Right cardiac atrium (tissue), 5 donors: Measurements from ENCODE around the gene GADL1. TPM values are rescaled to one million over a fixed set of nuclear protein-coding genes. Genes with fewer than 3 reads are reported as not detected.

ENCODE experiments used
- ATAC-seq, 2 donors: fragments of 200-7000 bp; cut with Tn5 transposase; one replicate each; pipeline versions ENCODE4 v1.8.0 to v1.9.1; 2020; ENCODE audit warnings: moderate library complexity in 2 of 2, mild to moderate bottlenecking in 1 of 2
- DNase-seq, 3 donors: peaks; one replicate each; pipeline ENCODE4 v3.0.0-alpha.2; 2020
- H3K27ac ChIP-seq: one replicate; pipeline ENCODE4 v1.5.1; 2013; ENCODE audit warnings: mild to moderate bottlenecking, low read length, control low read depth, moderate library complexity
- H3K27me3 ChIP-seq: one replicate; pipeline ENCODE4 v1.6.1; 2013; ENCODE audit not compliant: control insufficient read depth, insufficient read depth
- H3K4me1 ChIP-seq: one replicate; pipeline ENCODE4 v1.6.1; 2013; ENCODE audit warnings: low read length; ENCODE audit not compliant: control insufficient read depth, insufficient read depth
- H3K4me3 ChIP-seq: one replicate; pipeline ENCODE4 v1.5.1; 2013; ENCODE audit warnings: low read length, control low read depth
- H3K9me3 ChIP-seq: one replicate; pipeline ENCODE4 v1.6.1; 2013; ENCODE audit warnings: low read length; ENCODE audit not compliant: control insufficient read depth
- WGBS: extraction: QIAGEN DNeasy Blood & Tissue Kit; methylation state at CpG from one replicate; pipeline ENCODE4 v1.1.7; 2013; 5-methylcytosine and 5-hydroxymethylcytosine counted together
- intact Hi-C, 4 donors: fragments of 100-400 bp; cut with DNase I; formaldehyde crosslinking; loops; one replicate each; pipeline versions ENCODE4 v1.11.0 to v1.14.0; 2022 to 2023
- long read RNA-seq, 4 donors: library from polyadenylated mRNA; unstranded; transcript quantifications; one replicate each; pipeline ENCODE4 v2.0.0, GENCODE V29; 2020 to 2021
- polyA plus RNA-seq: library from polyadenylated mRNA; stranded (reverse); fragments of 200-250 nt; gene quantifications from one replicate; pipeline ENCODE4 v1.2.3, GENCODE V29; 2013
- total RNA-seq, 4 donors: library from RNA; stranded (reverse); fragmentation: NEBNext Ultra II Directional; extraction: Animal tissue kit (Norgen Biotek cat#: 25700); gene quantifications; one replicate each; pipeline ENCODE4 v1.2.1, GENCODE V29; 2021
- donor health status: healthy with polysubstance abuse.
- donor health status: DM: no; HTN: yes; CAD: no.
- donor health status: DM: no; HTN: no; CAD: no.
- donor health status: DM: no; HTN: yes; CAD: no; lungs with severe emphysema.
- donor health status: DM: yes; HTN: yes; CAD: no.

GADL1 gene
- total RNA-seq (not detected), polyA plus RNA-seq (not detected)
- long read RNA-seq, donor 1 = 0 reads
- long read RNA-seq, donor 2 = 0 reads
- long read RNA-seq, donor 3 = 0 reads
- long read RNA-seq, donor 4 = 0 reads

GRCh38 chr3:30894521-30895251 is at the start of gene GADL1:
TSS of gene GADL1 (minus strand) at chr3:30894661. CDS start at chr3:30894614, 47 bp downstream.
- 3% methylated on average over 38 of the region's 38 CpGs for WGBS
- intact Hi-C loops = no loop called here
- H3K27ac ChIP-seq = no peak within 1 kb of the TSS

GRCh38 chr3:30944124-30944523 is 49.7 kb upstream of the GADL1 start:
- Histone ChIP-seq H3K4me3 (no peak overlapping the region), H3K9me3 (no peaks in the 10 kb centered on the region), H3K27ac (no peak overlapping the region), H3K4me1 (no peaks in the 10 kb centered on the region), H3K27me3 (no peaks in the 10 kb centered on the region)
- DNase-seq = no peak
- ATAC-seq = no peak
- 68% methylated on average over 2 of the region's 2 CpGs for WGBS
- intact Hi-C loops = no loop called here

More at GRCh38 chr3:30894521-30895251, at the start of gene GADL1:
- Histone ChIP-seq H3K9me3 (no peaks in the 10 kb centered on the region), H3K27me3 (no peaks in the 10 kb centered on the region), H3K4me1 (no peaks in the 10 kb centered on the region), H3K4me3 (peak within 1 kb of the TSS; percentile 70)
- ATAC-seq = peak; percentile 33 to 51
- DNase-seq = peak; percentile 30 to 65 (median 65)

- Histone ChIP-seq H3K27ac (no peak overlapping the region), H3K4me1 (no peaks in the 10 kb centered on the region), H3K4me3 (no peak overlapping the region), H3K27me3 (no peaks in the 10 kb centered on the region), H3K9me3 (no peaks in the 10 kb centered on the region)
- ATAC-seq (no peak), DNase-seq (no peak)
- WGBS = 81% methylated on average over 6 of the region's 6 CpGs
- intact Hi-C loops = no loop called here
These were observed 48.7 kb upstream of the GADL1 start for GRCh38 chr3:30943206-30943605.

- Histone ChIP-seq H3K27ac (no peak overlapping the region), H3K4me3 (no peak overlapping the region), H3K4me1 (no peaks in the 10 kb centered on the region), H3K9me3 (no peaks in the 10 kb centered on the region), H3K27me3 (no peaks in the 10 kb centered on the region)
- intact Hi-C loops = no loop called here
- DNase-seq (no peak), ATAC-seq (no peak)
- 91% methylated on average over 2 of the region's 2 CpGs for WGBS
These were observed 46.9 kb upstream of the GADL1 start for GRCh38 chr3:30941342-30941741.

GRCh38 chr3:30940740-30941139 is 46.3 kb upstream of the GADL1 start:
- DNase-seq = no peak
- no peak overlapping the region for H3K27ac ChIP-seq
- H3K4me1 ChIP-seq = no peaks in the 10 kb centered on the region
- 85% methylated on average over 2 of the region's 2 CpGs for WGBS
- ATAC-seq = no peak
- intact Hi-C loops = no loop called here
- no peaks in the 10 kb centered on the region for H3K9me3 ChIP-seq
- no peaks in the 10 kb centered on the region for H3K27me3 ChIP-seq
- H3K4me3 ChIP-seq = no peak overlapping the region

- peak in 1 of 2 donors; percentile 52 for ATAC-seq
- intact Hi-C loops = no loop called here
- no peak overlapping the region for H3K27ac ChIP-seq
- peak overlapping the region; percentile 35 for H3K4me3 ChIP-seq
- H3K9me3 ChIP-seq = no peaks in the 10 kb centered on the region
- no peak for DNase-seq
- no peaks in the 10 kb centered on the region for H3K27me3 ChIP-seq
- H3K4me1 ChIP-seq = no peaks in the 10 kb centered on the region
- 32% methylated on average over 6 of the region's 6 CpGs for WGBS
These were observed 39.7 kb upstream of the GADL1 start for GRCh38 chr3:30934208-30934550.

GRCh38 chr3:30933478-30934207 is 39.2 kb upstream of the GADL1 start:
- WGBS = 31% methylated on average over 5 of the region's 5 CpGs
- Histone ChIP-seq H3K4me3 (peak overlapping the region; percentile 35), H3K9me3 (no peaks in the 10 kb centered on the region), H3K27ac (no peak overlapping the region), H3K4me1 (no peaks in the 10 kb centered on the region), H3K27me3 (no peaks in the 10 kb centered on the region)
- ATAC-seq (no peak), DNase-seq (no peak)
- intact Hi-C loops = no loop called here

- DNase-seq = no peak
- WGBS = 69% methylated on average over 2 of the region's 2 CpGs
- ATAC-seq = no peak
- intact Hi-C loops = no loop called here
- Histone ChIP-seq H3K27ac (no peak overlapping the region), H3K4me3 (no peak overlapping the region), H3K27me3 (no peaks in the 10 kb centered on the region), H3K4me1 (no peaks in the 10 kb centered on the region), H3K9me3 (no peaks in the 10 kb centered on the region)
These were observed 38.1 kb upstream of the GADL1 start for GRCh38 chr3:30932513-30933098.

GRCh38 chr3:30924763-30925162 is 30.3 kb upstream of the GADL1 start:
- Histone ChIP-seq H3K27ac (no peak overlapping the region), H3K4me1 (no peaks in the 10 kb centered on the region), H3K9me3 (peaks cover 1% of the 10 kb centered on the region), H3K4me3 (no peak overlapping the region), H3K27me3 (no peaks in the 10 kb centered on the region)
- 75% methylated on average over 7 of the region's 7 CpGs for WGBS
- intact Hi-C loops = no loop called here
- no peak for DNase-seq
- no peak for ATAC-seq

- WGBS = 91% methylated on average over 6 of the region's 6 CpGs
- intact Hi-C loops = no loop called here
These were observed 25.1 kb upstream of the GADL1 start for GRCh38 chr3:30919564-30919963.

GRCh38 chr3:30918761-30919160 is 24.3 kb upstream of the GADL1 start:
- ATAC-seq = no peak

More at GRCh38 chr3:30919564-30919963, 25.1 kb upstream of the GADL1 start:
- no peak overlapping the region for H3K4me3 ChIP-seq
- no peak for DNase-seq
- H3K27me3 ChIP-seq = no peaks in the 10 kb centered on the region
- no peak for ATAC-seq
- H3K4me1 ChIP-seq = no peaks in the 10 kb centered on the region
- no peak overlapping the region for H3K27ac ChIP-seq
- peaks cover 1% of the 10 kb centered on the region for H3K9me3 ChIP-seq

More at GRCh38 chr3:30918761-30919160, 24.3 kb upstream of the GADL1 start:
- intact Hi-C loops = no loop called here
- Histone ChIP-seq H3K4me3 (no peak overlapping the region), H3K27me3 (no peaks in the 10 kb centered on the region), H3K9me3 (peaks cover 1% of the 10 kb centered on the region), H3K4me1 (no peaks in the 10 kb centered on the region), H3K27ac (no peak overlapping the region)
- no peak for DNase-seq
- WGBS = 89% methylated on average over 1 of the region's 1 CpG
